ENCODE measurements around the gene MAEL. TPM values are rescaled to one million over a fixed set of nuclear protein-coding genes. Genes with fewer than 3 reads are reported as not detected.

The MAEL gene
- polyA plus RNA-seq, 3 donors: not detected

DNA sequence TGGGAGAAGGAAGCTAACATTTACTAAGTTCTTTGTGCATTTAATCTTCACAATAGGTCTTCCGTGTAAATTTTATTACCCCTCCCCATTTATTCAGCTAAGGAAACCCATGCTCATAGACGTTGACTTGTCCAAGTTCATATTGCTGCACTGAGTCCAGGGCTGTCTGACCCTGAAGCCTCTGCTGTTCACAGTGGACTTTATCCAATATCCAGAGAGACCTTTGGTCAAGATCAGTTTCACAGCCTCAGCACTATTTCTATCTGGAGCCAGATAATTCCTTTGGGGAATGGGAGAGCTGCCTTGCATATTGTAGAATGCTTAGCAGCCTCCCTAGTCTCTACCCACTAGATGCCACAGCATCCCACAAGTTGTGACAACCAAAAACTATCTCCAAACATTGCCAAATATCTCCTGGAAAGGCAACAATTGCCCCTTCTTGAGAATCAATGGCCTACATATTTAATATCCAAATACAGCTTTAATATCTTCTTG, 40.2 kb upstream of the MAEL start:
- Mint-ChIP-seq H3K9me3 (peaks cover 0 to 3% (median 0%) of the 10 kb centered on the region in 7 donors), H3K27ac (no peak overlapping the region), H3K27me3 (ENCODE audit: low read depth in 3 of 3) (peaks cover 17 to 32% (median 25%) of the 10 kb centered on the region in 3 donors), H3K4me3 (no peak overlapping the region), H3K36me3 (no peaks in the 10 kb centered on the region), H3K4me1 (peaks cover 9% of the 10 kb centered on the region)
- Histone ChIP-seq H3K9ac (ENCODE audit: insufficient read depth, low read length, poor library complexity, severe bottlenecking) (no peak overlapping the region), H3K36me3 (replicated peaks in 1 of 2; ENCODE audit: control insufficient read depth in 1 of 2, insufficient read depth in 2 of 2, low read length in 2 of 2) (no peaks in the 10 kb centered on the region), H3K4me2 (replicated peaks; ENCODE audit: extremely low read depth, low read length, poor library complexity, severe bottlenecking) (no peak overlapping the region), H3K27ac (ENCODE audit: low read depth in 1 of 2, low read length in 2 of 2) (no peak overlapping the region), H3K79me2 (ENCODE audit: insufficient read depth, low read length) (no peaks in the 10 kb centered on the region), H3K4me1 (ENCODE audit: control insufficient read depth in 1 of 2, insufficient read depth in 2 of 2, low read length in 2 of 2) (peaks cover 6 to 7% of the 10 kb centered on the region in 2 donors), H3K9me3 (replicated peaks in 1 of 2; ENCODE audit: control insufficient read depth in 1 of 2, insufficient read depth in 1 of 2, low read length in 2 of 2) (peaks cover 0 to 7% of the 10 kb centered on the region in 2 donors), H3K4me3 (replicated peaks in 1 of 3; ENCODE audit: low read depth in 2 of 3, low read length in 3 of 3) (no peak overlapping the region), H3K27me3 (ENCODE audit: control insufficient read depth in 2 of 2, insufficient read depth in 2 of 2, low read length in 2 of 2) (peaks cover 19 to 23% of the 10 kb centered on the region in 2 donors), H2AFZ (ENCODE audit: insufficient read depth, low read depth, low read length, poor library complexity, severe bottlenecking) (no peak overlapping the region), H4K20me1 (ENCODE audit: insufficient read depth, low read length) (no peaks in the 10 kb centered on the region)
- intact Hi-C loops (cut with micrococcal nuclease): no loop called here
- WGBS (ENCODE audit: insufficient coverage): 90% methylated on average over 2 of the region's 2 CpGs
- TF ChIP-seq, protein P1, sequence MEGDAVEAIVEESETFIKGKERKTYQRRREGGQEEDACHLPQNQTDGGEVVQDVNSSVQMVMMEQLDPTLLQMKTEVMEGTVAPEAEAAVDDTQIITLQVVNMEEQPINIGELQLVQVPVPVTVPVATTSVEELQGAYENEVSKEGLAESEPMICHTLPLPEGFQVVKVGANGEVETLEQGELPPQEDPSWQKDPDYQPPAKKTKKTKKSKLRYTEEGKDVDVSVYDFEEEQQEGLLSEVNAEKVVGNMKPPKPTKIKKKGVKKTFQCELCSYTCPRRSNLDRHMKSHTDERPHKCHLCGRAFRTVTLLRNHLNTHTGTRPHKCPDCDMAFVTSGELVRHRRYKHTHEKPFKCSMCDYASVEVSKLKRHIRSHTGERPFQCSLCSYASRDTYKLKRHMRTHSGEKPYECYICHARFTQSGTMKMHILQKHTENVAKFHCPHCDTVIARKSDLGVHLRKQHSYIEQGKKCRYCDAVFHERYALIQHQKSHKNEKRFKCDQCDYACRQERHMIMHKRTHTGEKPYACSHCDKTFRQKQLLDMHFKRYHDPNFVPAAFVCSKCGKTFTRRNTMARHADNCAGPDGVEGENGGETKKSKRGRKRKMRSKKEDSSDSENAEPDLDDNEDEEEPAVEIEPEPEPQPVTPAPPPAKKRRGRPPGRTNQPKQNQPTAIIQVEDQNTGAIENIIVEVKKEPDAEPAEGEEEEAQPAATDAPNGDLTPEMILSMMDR (IDR thresholded peaks at IDR 0.05): no peak
- no peak for DNase-seq

DNA sequence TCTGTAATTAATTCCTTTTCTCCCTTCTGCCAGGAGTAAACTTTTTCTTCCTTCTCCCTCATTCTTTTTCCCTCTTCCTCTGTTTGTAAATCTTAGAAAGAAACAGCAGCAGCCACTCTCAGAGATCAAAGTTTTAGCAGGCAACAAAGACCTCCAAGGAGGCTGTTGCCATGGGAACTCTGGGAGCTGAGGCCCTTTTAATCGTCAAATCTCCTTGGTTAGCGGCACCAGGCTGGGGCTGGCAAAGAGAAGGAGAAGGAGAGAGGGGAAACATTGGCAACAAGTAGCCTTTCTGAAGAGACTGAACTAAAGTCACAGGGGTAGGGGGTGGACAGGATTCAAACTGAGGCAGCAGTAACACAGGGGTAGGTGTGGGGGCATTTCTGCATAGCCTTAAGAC, 38.9 kb upstream of the MAEL start:
- Histone ChIP-seq H4K20me1 (ENCODE audit: insufficient read depth, low read length) (no peaks in the 10 kb centered on the region), H3K4me2 (replicated peaks; ENCODE audit: extremely low read depth, low read length, poor library complexity, severe bottlenecking) (no peak overlapping the region), H3K4me1 (ENCODE audit: control insufficient read depth in 1 of 2, insufficient read depth in 2 of 2, low read length in 2 of 2) (peaks cover 6 to 7% of the 10 kb centered on the region in 2 donors), H3K9me3 (replicated peaks in 1 of 2; ENCODE audit: control insufficient read depth in 1 of 2, insufficient read depth in 1 of 2, low read length in 2 of 2) (peaks cover 0 to 7% of the 10 kb centered on the region in 2 donors), H3K9ac (ENCODE audit: insufficient read depth, low read length, poor library complexity, severe bottlenecking) (no peak overlapping the region), H3K27me3 (ENCODE audit: control insufficient read depth in 2 of 2, insufficient read depth in 2 of 2, low read length in 2 of 2) (peaks cover 19 to 23% of the 10 kb centered on the region in 2 donors), H3K36me3 (replicated peaks in 1 of 2; ENCODE audit: control insufficient read depth in 1 of 2, insufficient read depth in 2 of 2, low read length in 2 of 2) (no peaks in the 10 kb centered on the region), H3K27ac (ENCODE audit: low read depth in 1 of 2, low read length in 2 of 2) (no peak overlapping the region), H3K79me2 (ENCODE audit: insufficient read depth, low read length) (no peaks in the 10 kb centered on the region), H2AFZ (ENCODE audit: insufficient read depth, low read depth, low read length, poor library complexity, severe bottlenecking) (no peak overlapping the region), H3K4me3 (replicated peaks in 1 of 3; ENCODE audit: low read depth in 2 of 3, low read length in 3 of 3) (no peak overlapping the region)
- Mint-ChIP-seq H3K27me3 (ENCODE audit: low read depth in 3 of 3) (peaks cover 17 to 32% (median 25%) of the 10 kb centered on the region in 3 donors), H3K9me3 (peaks cover 0 to 3% (median 0%) of the 10 kb centered on the region in 7 donors), H3K4me1 (peaks cover 9% of the 10 kb centered on the region), H3K27ac (no peak overlapping the region), H3K4me3 (no peak overlapping the region), H3K36me3 (no peaks in the 10 kb centered on the region)
- DNase-seq: no peak
- WGBS (ENCODE audit: insufficient coverage): 94% methylated on average over 2 of the region's 2 CpGs
- intact Hi-C loops (cut with micrococcal nuclease): no loop called here
- TF ChIP-seq, protein P1 (IDR thresholded peaks at IDR 0.05): no peak
